GM13976 (cell line): Measurements from ENCODE around the gene WSCD2.

ENCODE experiments used
- DNase-seq: peaks from one replicate; pipeline ENCODE4 v3.0.0; 2012; ENCODE audit warnings: low spot score
- CTCF ChIP-seq: IDR thresholded peaks from 2 replicates; pipeline ENCODE4 v1.5.1; 2012; ENCODE audit warnings: borderline replicate concordance, mild to moderate bottlenecking; ENCODE audit not compliant: insufficient read depth; ENCODE audit errors: extremely low read depth, missing control alignments, control extremely low read depth
- in situ Hi-C: fragments of 300-500 bp; cut with MboI; formaldehyde crosslinking; loops from one replicate; pipeline ENCODE4 v1.12.0; 2022; ENCODE audit warnings: low sequenced_read_pairs, mixed read lengths, inconsistent platforms; ENCODE audit not compliant: unreplicated experiment

The WSCD2 gene

GRCh38 chr12:108140501-108140900 lies 11.4 kb downstream of the WSCD2 start:
- in situ Hi-C loops = no loop called here
- DNase-seq = no peak
- no peak for TF ChIP-seq CTCF

GRCh38 chr12:108141600-108142130 lies 12.6 kb downstream of the WSCD2 start:
- in situ Hi-C loops = no loop called here
- no peak for DNase-seq
- no peak for TF ChIP-seq CTCF

- in situ Hi-C loops = no loop called here
- TF ChIP-seq CTCF = no peak
- no peak for DNase-seq
Measured at GRCh38 chr12:108143144-108143543, 14.1 kb downstream of the WSCD2 start.

- in situ Hi-C loops = no loop called here
- no peak for DNase-seq
- TF ChIP-seq CTCF = no peak
Measured at GRCh38 chr12:108144080-108144479, 15.0 kb downstream of the WSCD2 start.

GRCh38 chr12:108145011-108145410 lies 15.9 kb downstream of the WSCD2 start:
- DNase-seq = no peak
- in situ Hi-C loops = no loop called here
- no peak for TF ChIP-seq CTCF

- no peak for DNase-seq
- in situ Hi-C loops = no loop called here
- TF ChIP-seq CTCF = no peak
Measured at GRCh38 chr12:108146035-108146893, 17.2 kb downstream of the WSCD2 start.
